SU-DHL-6 (cell line): ENCODE data around the gene CENPF.

Experiments used
- EZH2phosphoT487 ChIP-seq: fragments of 200-600 bp; sonication (generic), shearing (Covaris generic); conservative IDR thresholded peaks from 2 replicates; pipeline ENCODE4 v1.6.1; 2018; ENCODE audit warnings: mild to moderate bottlenecking, antibody characterized with exemption, low read length, moderate library complexity, mixed read lengths
- TF ChIP-seq, protein P1 (sequence below): fragments of 200-600 bp; sonication (generic); IDR thresholded peaks from one replicate; pipeline ENCODE4 v1.5.1; 2017; ENCODE audit warnings: antibody characterized with exemption, mild to moderate bottlenecking, low read length, moderate library complexity; ENCODE audit not compliant: insufficient read depth, poor library complexity, severe bottlenecking

DNA sequence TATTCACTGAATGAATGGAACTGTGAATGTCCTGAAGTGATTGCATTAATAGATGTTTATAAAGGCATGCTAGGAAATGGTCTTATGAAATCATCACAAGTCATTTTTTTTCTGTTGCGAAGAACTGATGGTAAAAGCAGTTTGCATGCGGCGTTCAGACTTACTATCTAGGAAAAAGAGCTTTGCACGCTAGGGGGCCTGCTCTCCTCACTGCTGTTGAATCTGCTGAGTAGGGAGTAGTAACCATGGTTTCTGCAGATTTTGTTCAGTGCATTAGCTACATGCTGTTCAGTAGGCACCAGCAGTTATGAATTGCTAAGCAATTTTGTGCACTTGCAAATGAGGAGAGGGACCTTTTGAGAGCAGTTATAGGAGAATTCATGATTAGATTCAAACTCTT lies 57.9 kb downstream of the CENPF start:
- TF ChIP-seq, protein P1, sequence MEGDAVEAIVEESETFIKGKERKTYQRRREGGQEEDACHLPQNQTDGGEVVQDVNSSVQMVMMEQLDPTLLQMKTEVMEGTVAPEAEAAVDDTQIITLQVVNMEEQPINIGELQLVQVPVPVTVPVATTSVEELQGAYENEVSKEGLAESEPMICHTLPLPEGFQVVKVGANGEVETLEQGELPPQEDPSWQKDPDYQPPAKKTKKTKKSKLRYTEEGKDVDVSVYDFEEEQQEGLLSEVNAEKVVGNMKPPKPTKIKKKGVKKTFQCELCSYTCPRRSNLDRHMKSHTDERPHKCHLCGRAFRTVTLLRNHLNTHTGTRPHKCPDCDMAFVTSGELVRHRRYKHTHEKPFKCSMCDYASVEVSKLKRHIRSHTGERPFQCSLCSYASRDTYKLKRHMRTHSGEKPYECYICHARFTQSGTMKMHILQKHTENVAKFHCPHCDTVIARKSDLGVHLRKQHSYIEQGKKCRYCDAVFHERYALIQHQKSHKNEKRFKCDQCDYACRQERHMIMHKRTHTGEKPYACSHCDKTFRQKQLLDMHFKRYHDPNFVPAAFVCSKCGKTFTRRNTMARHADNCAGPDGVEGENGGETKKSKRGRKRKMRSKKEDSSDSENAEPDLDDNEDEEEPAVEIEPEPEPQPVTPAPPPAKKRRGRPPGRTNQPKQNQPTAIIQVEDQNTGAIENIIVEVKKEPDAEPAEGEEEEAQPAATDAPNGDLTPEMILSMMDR = no peak
- no peak for TF ChIP-seq EZH2phosphoT487
